ENCODE measurements around the gene ACAN. TPM values are rescaled to one million over a fixed set of nuclear protein-coding genes. Genes with fewer than 3 reads are reported as not detected.

ACAN gene
- polyA plus RNA-seq, 10 donors: 2.5 to 23.0 (median 8.3) TPM

DNA sequence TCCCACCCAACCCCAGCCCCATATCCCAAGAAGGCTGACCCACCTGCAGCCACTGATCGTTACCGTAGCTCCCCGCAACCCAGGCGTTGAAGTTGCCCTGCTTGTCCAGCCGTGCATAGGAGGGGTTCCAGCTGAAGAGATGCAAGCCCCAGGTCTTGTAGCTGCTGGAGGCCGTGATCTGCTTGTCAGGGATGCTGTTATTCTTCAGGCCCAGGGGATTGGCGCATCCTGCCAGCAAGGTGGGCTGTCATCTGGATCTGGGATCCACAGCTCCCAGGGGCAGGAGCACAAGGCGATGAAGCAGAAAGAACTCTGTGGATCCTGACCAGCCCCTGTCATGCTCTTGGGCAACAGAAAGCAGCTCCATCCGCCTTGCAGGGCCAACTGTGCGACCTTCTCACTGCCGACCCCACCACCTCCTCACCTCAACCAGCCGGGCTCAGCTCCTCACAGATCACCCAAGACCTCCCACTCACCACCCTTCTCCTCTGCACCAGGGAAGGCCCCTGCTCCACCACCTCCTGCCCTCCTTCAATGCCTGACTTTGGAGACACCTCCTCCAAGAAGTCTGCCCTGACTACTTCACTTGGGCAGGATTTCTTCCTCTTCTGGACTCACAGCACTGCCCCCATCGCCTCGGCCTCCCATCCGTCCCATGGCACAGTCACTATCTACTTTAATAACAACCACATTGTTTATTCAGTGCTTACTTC is 98.4 kb downstream of the ACAN start:
- no peak for DNase-seq

DNA sequence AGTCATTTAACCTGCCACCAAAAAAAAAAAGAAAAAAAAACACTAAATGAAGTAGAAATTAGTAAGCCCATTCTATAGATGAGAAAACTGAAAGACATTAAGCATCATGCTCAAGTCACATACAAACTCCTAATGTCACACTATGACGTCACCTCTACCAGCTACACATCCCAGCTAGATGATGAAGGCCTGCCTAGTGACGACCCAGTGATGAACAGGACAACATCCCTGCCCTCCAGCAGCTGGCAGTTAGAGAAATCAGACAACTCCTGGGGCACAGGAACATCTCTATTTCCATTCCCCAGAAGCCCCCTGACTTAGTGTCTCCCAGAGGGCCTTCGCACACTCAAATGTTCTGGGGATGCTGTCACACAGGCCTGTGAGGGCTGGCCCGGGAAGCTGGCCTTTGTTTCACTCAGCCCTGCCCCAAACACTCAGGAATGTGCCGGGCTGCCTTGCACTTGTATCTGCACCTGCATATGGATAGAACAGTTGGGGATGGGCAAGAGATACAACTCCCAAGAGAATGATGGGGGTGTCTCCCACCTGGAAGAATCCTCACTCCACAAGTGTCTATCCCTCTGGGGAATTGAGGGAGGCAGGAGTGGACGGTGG is 99.1 kb downstream of the ACAN start:
- no peak for DNase-seq

DNA sequence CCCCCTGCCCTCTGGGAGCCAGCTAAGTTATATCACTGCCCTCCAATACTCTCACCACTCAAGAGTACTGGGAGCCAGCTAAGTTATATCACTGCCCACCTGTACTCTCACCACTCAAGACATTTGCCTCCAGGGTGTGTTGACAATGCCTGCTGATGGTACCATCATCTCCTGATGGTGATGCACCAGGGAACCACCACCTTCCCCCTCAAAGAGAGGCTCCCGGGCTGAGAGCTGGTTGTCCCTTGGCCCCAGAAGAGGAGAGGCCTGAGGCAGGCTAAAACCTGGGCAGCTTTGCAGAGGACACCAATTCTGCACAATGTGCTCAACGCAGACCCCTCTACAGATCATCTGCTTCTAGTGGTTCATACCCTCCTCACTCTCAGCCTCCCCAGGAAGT is 99.6 kb downstream of the ACAN start:
- no peak for DNase-seq

DNA sequence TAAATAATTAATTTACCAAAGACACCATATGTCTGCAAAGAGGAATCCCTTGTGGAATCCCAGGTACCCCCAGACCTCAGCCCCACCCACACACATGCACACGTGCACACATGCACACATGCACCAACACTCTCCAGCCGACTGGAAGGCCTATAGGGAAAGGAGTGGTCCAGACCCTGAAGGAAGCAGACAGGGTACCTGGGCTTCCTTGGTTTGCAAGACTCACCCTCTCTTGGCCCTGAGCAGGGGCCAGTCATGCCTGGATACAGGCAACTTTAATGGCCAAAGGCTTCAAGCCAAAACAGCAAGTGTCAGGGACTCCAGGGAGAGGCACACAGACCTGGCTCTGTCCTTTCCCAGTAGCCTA is 101.0 kb downstream of the ACAN start:
- no peak for DNase-seq

GRCh38 chr15:88904624-88905327 is 101.5 kb downstream of the ACAN start:
- peak; percentile 75 to 92 (median 85) for DNase-seq

- DNase-seq: no peak
Observed at GRCh38 chr15:88905576-88905975, 102.3 kb downstream of the ACAN start.

DNA sequence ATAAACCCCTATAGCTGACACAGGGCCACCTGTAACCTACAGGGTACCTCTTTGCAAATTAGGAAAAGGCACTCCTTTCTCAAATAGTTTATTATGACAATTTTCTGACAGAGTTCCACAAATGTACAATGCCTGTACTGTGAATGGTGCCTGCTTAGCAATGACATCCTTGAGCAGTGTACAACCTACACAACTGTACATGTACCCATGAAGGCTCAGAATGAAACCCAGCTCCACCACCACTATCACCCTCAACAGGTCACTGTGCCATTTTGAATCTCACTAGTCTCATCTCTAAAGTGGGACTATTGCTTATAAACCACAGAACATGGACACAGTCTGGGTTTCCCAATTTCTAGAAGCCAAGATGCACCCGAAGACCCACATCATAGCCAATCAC is 102.9 kb downstream of the ACAN start:
- no peak for DNase-seq

- DNase-seq: no peak
Observed at GRCh38 chr15:88906551-88906950, 103.3 kb downstream of the ACAN start.

- DNase-seq: no peak
Observed at GRCh38 chr15:88907111-88907510, 103.9 kb downstream of the ACAN start.

GRCh38 chr15:88908123-88908522 is 104.9 kb downstream of the ACAN start:
- no peak for DNase-seq

- DNase-seq: peak in 1 of 3 donors; percentile 28
Observed at GRCh38 chr15:88908697-88909621, 105.7 kb downstream of the ACAN start.

- peak in 1 of 3 donors; percentile 67 for DNase-seq
Observed at GRCh38 chr15:88909956-88910831, 107.0 kb downstream of the ACAN start.

GRCh38 chr15:88911766-88912118 is 108.5 kb downstream of the ACAN start:
- peak in 1 of 3 donors; percentile 42 for DNase-seq

DNA sequence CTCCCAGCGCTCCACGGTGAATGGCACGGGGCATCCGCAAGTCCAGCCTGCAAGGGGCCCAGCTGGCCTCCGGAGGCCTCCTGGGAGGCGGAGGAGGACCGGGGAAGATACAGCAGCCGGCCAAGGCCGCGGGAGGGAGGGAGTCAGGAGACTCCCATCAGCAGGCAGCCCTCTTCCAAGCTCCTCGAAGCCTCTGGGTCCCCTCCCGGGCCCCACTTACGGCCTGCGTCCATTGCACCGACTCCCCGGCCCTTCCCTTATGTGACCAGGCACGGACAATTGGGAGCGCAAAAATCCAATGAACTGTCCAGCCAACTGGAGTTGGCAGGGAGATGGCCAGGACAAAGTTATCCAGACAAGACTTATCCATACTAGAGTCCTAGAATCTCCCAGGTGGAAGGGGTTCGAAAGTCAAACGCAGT is 109.3 kb downstream of the ACAN start:
- DNase-seq: peak in 2 of 3 donors; percentile 50 to 81

DNA sequence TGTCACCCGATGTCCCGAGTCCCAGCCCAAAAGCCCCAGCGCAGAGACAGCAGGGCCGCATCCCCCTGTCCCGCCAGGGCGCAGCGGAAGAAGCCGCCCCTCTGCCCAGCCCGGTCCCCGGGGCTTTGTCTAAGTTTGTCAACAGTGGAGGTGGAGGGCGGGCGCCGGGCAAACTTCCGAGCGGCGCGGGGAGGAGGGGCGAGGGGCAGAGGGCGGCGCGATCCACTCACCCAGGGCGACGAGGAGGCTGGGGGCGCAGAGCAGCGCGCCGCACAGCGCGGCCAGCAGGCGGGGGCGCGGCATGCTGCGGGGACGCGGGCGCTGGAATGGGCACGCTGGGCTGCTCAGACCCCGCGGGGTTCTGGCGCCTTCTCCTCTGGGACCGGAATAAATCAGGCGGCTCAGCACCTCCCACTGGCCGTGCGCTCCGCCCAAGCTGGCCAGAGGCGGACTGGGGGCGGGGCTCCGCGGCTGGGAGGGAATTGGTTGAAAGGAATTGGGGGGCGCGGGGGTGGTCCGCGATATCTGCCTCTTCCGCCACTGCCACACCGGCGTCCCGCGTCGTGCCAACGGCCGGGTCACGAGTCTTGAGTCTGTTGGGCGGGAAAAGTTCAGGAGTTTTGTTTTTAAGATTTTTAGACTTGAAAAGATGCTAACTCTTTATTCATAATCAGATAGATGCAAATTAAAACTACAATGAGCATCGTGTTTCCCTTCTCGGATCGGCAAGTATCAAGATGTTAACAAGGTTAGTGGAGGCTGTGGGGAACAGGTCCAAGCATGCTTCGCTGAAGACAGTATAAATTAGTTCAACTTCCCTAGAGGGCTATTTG is 110.0 kb downstream of the ACAN start, which contains the start of gene MFGE8:
Gene MFGE8 (minus strand): TSS at position 363 of the 833 bp plus-strand sequence. CDS start 60 bp downstream, at position 303.
- peak in 2 of 3 donors; percentile 83 to 92 for DNase-seq

DNA sequence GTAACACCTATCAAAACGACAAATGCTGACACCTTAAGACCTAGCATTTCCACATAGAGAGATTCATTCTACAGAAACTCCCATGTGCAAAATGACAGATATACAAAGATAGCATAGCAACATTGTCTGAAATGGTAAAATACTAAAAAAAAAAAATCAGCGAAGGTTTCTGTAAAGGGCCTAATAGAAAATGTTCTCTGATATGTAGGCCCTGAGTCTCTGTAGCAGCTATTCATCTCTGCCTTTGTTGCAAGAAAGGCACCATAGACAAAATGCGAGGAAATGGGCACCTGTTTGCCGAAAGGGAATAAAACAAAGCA is 110.6 kb downstream of the ACAN start:
- no peak for DNase-seq

GRCh38 chr15:88915354-88915753 is 112.1 kb downstream of the ACAN start:
- no peak for DNase-seq

GRCh38 chr15:88917760-88918159 is 114.5 kb downstream of the ACAN start:
- DNase-seq: no peak

- DNase-seq: peak in 1 of 3 donors; percentile 93
Observed at GRCh38 chr15:88918738-88919137, 115.5 kb downstream of the ACAN start.

Data from muscle of back (tissue), 11 donors.